Erythroblast (primary cell): ENCODE results near the gene NDUFS1.
"Not testable (repeated sequence)": the region's sequence is repeated elsewhere in the genome, so short reads cannot be mapped to it uniquely, and the experiment has no call there.

Experiments used
- GATA1 ChIP-seq: IDR thresholded peaks from 2 replicates; pipeline ENCODE4 v1.6.1; 2011; ENCODE audit warnings: low read depth, mild to moderate bottlenecking, control low read depth, low read length, moderate library complexity
- POLR2A ChIP-seq: IDR thresholded peaks from 2 replicates; pipeline ENCODE4 v1.6.1; 2011; ENCODE audit warnings: mild to moderate bottlenecking, low read length

- TF ChIP-seq POLR2A, GATA1: not testable (repeated sequence)
Observed at GRCh38 chr2:206077879-206078278, 81.4 kb downstream of the NDUFS1 start.
